Choroid plexus epithelial cell (primary cell): ENCODE results near the gene PXT1.
A peak's percentile ranks its signal among the peaks of the same experiment; 100 is the strongest.

Source experiments
- DNase-seq: peaks from one replicate; pipeline ENCODE4 v3.0.0-alpha.2; 2010; ENCODE audit warnings: low read depth
- H3K4me3 ChIP-seq: 2 replicates; pipeline ENCODE4 v1.5.1; 2011; ENCODE audit warnings: low read depth, mild to moderate bottlenecking, control low read depth, low read length, moderate library complexity
- TF ChIP-seq, protein P1 (sequence below): conservative IDR thresholded peaks from 2 replicates; pipeline ENCODE4 v1.5.1; 2011; ENCODE audit warnings: low read depth, mild to moderate bottlenecking, control low read depth, inconsistent platforms, low read length, moderate library complexity

Gene PXT1

DNA sequence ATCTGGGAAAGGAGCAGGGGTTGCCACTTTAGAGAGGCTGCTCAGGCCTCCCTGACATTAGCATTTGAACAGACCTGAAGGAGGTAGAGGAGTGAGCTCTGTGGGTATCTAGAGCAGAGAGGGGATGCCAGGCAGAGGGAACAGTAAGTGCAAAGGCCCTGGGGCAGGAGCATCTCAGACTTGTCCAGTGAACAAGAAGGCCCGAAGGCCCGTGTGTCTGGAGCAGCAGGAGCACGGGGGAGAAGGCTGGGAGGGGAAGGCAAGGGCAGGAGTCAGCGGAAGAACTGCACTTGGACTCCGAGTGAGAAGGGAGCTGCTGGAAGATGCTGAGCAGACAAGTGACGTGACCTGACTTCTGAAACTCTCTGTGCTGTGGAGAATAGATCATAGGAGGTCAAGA, 70.6 kb downstream of the PXT1 start:
- no peak overlapping the region for H3K4me3 ChIP-seq
- TF ChIP-seq, protein P1, sequence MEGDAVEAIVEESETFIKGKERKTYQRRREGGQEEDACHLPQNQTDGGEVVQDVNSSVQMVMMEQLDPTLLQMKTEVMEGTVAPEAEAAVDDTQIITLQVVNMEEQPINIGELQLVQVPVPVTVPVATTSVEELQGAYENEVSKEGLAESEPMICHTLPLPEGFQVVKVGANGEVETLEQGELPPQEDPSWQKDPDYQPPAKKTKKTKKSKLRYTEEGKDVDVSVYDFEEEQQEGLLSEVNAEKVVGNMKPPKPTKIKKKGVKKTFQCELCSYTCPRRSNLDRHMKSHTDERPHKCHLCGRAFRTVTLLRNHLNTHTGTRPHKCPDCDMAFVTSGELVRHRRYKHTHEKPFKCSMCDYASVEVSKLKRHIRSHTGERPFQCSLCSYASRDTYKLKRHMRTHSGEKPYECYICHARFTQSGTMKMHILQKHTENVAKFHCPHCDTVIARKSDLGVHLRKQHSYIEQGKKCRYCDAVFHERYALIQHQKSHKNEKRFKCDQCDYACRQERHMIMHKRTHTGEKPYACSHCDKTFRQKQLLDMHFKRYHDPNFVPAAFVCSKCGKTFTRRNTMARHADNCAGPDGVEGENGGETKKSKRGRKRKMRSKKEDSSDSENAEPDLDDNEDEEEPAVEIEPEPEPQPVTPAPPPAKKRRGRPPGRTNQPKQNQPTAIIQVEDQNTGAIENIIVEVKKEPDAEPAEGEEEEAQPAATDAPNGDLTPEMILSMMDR = no peak
- no peak for DNase-seq

DNA sequence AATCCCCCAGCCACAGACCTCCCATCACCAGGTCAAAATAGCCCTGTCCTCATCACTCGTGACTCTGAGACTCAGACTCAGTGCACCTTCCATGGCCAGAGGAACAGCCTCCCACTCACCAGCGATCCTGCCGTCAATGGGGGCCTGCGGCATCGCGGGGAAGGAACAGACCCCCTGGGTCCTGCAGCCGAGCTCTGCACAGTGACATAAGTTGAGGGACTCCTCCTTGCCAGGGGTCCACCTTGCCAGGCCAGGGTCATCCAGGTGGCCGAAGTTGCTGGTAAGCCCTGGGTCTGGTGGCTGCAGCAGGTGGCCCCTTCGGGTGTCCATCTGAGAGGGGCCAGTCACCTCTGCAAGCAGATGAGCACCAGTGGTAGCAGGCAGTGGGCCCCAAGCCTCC, 71.4 kb downstream of the PXT1 start:
- no peak overlapping the region for H3K4me3 ChIP-seq
- TF ChIP-seq, protein P1 = no peak
- no peak for DNase-seq

DNA sequence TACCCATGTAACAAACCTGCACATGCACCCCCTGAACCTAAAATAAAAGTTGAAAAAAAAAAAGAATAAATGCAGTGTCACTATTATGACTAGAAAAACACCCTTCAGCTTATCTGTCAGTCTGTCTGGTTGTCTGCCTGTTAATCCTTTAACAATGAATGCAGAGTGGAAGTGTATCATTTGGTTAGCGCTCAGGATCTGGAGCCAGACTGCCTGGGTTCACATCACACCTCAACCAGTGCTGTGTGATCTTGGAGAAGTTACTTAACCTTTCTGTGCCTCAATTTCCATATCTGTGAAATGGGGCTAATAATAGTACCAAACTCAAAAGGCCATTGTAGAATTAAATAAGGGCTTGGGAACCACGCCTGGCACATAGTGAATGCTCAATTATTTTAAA, 72.0 kb downstream of the PXT1 start:
- TF ChIP-seq, protein P1 = no peak
- H3K4me3 ChIP-seq = no peak overlapping the region
- no peak for DNase-seq

DNA sequence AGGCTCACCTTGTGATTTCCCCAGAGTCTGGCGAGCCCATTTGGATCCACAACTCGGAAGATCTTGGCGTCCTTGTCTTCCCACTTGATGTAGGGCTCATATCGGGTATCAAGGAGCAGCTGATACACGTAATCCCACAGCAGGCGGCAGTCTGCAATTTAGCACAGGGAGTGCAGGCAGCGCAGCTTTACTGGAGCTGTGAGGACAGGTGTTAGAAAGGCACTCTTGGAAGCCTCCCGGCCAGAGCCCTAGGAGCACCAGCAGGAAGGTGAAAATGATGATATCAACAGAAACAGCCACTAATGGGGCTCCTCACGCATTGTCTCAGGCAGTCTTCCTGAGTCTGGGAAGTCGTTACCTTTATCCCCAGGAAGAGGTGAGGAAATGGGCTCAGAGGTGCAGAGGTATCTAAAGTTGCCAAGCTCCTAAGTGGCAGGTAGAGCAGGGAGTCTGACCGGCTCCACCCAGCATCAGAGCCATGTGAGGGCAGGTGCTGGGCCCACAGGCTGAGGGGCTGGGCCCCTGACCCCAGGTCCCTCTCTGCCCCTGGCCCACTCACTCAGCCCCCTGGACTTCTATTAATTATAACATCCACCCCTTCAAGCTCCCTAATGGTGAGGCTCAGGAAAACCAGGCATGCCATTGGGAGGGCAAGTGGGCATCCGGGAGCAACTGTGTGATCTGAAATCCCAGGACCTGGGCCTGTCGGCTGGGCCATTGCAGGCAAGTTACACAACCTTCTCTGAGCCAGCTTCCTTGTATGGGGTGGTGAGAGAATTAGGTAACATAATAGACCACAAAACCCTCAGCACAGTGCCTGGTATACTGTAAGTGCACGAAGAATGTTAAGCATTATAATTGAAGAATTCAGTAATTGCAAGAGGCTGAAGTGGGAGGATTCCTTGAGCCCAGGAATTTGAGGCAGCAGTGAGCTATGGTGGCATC, 73.5 kb downstream of the PXT1 start:
- no peak overlapping the region for H3K4me3 ChIP-seq
- DNase-seq = peak; percentile 86
- TF ChIP-seq, protein P1 = no peak

DNA sequence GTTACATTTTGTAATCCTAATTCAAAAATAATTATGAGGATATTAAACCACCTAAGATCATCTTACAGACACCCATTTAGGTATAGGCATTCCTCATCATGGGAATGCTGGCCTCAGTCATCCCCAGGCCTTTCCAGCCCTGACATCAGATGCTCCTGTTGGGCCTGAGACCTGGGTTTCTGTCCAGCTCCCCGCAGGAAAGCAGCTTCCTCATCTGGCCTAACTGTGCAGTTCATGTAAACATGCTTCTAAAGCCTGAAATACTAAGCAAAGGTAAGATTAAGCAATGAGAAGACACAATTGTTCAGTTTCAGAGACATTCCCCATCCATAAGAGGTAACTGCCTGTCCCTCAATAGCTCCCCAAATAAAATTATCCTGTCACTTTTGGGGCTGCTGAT, 74.2 kb downstream of the PXT1 start:
- H3K4me3 ChIP-seq = no peak overlapping the region
- DNase-seq = no peak
- TF ChIP-seq, protein P1 = no peak

DNA sequence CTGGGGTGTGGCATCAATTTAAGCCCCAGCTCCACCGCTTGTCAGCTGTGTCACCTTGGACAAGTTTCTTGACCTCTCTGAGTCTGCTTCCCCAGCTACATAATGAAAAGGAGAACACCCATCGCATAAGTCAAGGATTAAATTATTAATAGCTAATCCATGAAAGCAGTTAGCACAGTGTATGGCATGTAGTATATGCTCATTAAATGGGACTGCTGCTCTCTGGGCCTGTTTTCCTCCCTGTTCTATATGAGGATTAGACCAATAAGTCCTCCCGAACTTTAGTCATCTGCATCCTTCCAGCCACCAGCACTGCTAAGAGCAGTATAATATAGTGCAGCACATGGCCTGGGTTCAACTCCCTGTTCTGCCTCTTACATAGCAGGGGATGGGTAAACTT, 74.9 kb downstream of the PXT1 start:
- TF ChIP-seq, protein P1 = no peak
- no peak for DNase-seq
- no peak overlapping the region for H3K4me3 ChIP-seq
